Cardiac fibroblast (primary cell): ENCODE data around the gene TRPV6.

Experiments used
- DNase-seq, 2 donors: peaks; one replicate each; pipeline versions ENCODE4 v3.0.0 to v3.0.0-alpha.2; 2010; ENCODE audit warnings: low read depth in 2 of 2
- H3K4me3 ChIP-seq, 2 donors: replicated peaks in 1 of 2; 1 replicate in 1 of 2; 2 replicates in 1 of 2; pipeline ENCODE4 v1.5.1; 2011; ENCODE audit warnings: low read depth in 2 of 2, low read length in 2 of 2, mild to moderate bottlenecking in 2 of 2, moderate library complexity in 1 of 2
- TF ChIP-seq, protein P1 (sequence below): IDR thresholded peaks from one replicate; pipeline ENCODE4 v1.5.1; 2011; ENCODE audit warnings: low read depth, mild to moderate bottlenecking, low read length, inconsistent platforms

Gene TRPV6

DNA sequence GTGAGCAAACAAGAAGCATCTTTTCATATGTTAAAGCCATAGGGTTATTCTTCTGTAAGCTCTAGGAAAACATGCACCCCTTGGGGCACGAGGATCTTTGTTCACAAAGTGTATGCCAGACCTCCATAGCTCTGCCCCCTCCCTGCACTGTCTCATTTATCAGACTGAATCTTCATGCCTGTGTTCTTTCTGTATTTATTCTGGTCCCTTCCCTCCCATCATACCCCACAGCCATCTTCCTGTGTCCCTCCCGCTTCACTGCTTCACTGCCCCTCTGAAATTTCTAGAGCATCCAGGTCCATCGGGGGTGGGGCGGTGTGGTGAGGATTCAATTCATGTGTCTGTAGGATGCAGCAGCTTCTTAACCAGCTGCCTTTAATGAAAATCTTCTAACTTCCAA, 23.2 kb downstream of the TRPV6 start:
- no peak for DNase-seq
- no peak overlapping the region for H3K4me3 ChIP-seq
- TF ChIP-seq, protein P1, sequence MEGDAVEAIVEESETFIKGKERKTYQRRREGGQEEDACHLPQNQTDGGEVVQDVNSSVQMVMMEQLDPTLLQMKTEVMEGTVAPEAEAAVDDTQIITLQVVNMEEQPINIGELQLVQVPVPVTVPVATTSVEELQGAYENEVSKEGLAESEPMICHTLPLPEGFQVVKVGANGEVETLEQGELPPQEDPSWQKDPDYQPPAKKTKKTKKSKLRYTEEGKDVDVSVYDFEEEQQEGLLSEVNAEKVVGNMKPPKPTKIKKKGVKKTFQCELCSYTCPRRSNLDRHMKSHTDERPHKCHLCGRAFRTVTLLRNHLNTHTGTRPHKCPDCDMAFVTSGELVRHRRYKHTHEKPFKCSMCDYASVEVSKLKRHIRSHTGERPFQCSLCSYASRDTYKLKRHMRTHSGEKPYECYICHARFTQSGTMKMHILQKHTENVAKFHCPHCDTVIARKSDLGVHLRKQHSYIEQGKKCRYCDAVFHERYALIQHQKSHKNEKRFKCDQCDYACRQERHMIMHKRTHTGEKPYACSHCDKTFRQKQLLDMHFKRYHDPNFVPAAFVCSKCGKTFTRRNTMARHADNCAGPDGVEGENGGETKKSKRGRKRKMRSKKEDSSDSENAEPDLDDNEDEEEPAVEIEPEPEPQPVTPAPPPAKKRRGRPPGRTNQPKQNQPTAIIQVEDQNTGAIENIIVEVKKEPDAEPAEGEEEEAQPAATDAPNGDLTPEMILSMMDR: no peak

DNA sequence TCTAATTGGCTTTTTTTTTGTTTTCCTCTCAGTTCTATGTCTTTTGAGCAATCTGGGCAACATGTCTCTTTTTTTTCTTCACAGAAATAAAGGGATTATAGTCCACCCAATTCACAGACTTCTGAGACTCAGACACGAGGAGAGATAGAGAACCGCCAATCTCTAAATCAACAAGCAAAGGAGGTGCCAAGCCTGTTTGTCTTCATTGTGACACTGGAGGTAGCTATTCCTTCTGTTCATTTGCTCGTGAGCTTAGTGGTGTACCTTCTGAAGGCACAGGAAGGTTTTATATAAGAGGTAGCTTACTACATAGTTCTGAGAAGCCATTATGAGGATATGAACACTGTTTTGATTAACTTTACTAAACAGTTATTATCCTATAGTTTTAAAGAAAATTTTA, 24.6 kb downstream of the TRPV6 start:
- no peak for DNase-seq
- TF ChIP-seq, protein P1: no peak
- H3K4me3 ChIP-seq: no peak overlapping the region

DNA sequence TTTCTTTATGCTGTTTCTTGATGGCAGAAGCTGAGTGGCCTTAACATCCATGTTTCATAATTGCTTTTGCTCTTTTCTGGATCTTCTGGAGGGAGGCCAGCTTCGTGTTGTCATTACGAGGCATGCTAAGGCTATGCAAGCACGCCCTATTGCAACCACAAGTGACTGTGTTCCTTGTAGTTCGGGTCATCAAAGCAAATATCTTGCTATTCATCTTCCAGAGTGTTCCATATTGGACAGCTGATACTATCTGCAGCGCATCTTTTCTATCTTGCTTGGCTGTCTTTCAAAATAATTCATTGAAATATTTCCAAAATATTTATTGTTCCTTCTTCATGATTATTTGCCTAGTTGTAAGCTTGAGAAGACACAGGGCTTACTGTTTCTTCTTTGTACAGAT, 25.7 kb downstream of the TRPV6 start:
- no peak overlapping the region for H3K4me3 ChIP-seq
- TF ChIP-seq, protein P1: no peak
- peak; percentile 77 to 86 for DNase-seq

DNA sequence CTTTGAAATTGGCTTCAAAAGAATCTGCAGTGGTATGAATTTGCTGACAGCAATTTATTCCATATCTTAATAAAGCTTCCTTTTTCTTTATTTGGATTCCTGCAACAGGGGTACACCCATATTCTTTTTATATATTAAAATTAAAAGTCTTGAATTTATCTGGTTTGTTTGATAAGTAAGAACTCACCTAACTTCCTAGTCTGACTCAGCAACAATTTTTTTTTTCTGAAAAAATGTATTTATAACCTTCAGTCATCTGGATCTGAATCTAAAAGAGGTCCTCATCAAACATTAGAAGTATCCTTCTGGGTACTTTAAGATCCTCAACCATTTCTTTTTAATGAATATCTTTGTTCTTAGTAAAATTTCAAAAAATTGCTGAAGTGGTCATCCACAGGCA, 26.1 kb downstream of the TRPV6 start:
- no peak for DNase-seq
- no peak overlapping the region for H3K4me3 ChIP-seq
- TF ChIP-seq, protein P1: no peak

DNA sequence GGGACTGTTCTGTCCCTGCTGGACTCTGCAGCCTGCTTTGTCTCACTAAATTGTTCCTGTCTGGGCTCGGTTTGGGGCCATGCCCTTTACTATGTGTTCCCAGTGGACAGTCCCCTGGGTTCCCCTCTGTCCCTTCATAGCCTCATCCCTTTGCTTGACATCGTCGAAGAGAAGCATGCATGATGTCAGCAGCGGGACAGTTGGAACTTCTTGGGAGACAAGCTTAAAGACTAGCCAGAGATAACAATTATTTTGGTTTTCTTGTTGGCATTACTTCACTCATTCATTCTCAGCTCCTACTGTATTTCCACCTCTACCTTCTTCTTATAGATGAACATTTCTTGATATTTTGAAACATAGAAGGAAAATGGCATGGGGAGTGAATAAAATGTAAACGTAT, 27.9 kb downstream of the TRPV6 start:
- TF ChIP-seq, protein P1: no peak
- no peak overlapping the region for H3K4me3 ChIP-seq
- DNase-seq: no peak

DNA sequence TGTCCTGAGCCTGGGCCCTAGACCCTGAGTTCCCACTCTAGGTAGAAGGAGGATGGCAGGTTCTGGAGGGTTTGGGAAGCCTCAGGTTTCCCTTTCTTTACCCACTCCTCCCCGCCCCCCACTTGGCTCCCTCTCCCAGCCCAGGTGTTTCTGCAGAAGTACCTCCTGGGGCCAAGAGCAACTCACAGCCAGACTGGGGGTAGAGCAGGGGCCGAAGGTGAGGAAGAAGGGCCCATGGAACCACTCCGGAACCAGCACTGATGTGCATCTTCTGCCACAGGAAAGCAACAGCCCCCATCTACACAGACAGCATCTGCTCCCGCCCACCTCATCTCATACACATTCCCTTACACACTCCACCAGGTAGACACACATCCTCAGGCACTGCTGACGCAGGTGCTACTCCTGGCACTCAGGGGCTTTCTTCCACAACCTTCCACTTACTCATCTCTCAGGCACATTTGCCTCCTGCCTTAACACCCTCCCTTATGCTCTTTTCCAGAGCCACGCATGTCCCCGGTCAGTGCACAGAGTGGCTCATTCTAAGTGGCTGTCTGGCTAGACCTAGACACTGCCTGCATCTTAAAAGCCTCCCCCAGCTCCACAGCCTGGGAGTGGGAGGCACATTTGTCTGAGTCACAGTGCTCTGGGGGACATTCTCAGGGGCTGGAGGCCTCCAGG, 28.8 kb downstream of the TRPV6 start:
- no peak overlapping the region for H3K4me3 ChIP-seq
- TF ChIP-seq, protein P1: no peak
- DNase-seq: no peak
